H1 (cell line): ENCODE measurements around the gene MAGEA9. TPM values are rescaled to one million over a fixed set of nuclear protein-coding genes. Genes with fewer than 3 reads are reported as not detected.

Experiments
- CTCF ChIA-PET: fragments of 300-600 bp; sonication (Branson Sonifier 250); formaldehyde crosslinking; loops from one replicate; lab custom pipeline; 2021; ENCODE audit not compliant: partially characterized antibody; lab: Charles Lee
- POLR2A ChIA-PET: fragments of 300-600 bp; sonication (Branson Sonifier 250); formaldehyde crosslinking; loops from one replicate; lab custom pipeline; 2021; ENCODE audit warnings: inconsistent platforms; ENCODE audit not compliant: partially characterized antibody; lab: Charles Lee
- DNase-seq, 2 experiments: peaks; one replicate each; pipeline versions ENCODE4 v3.0.0 to v3.0.0-alpha.2; 2010 to 2022; ENCODE audit warnings: low spot score in 2 of 2, low read depth in 1 of 2, mixed read lengths in 1 of 2
- FAIRE-seq: peaks from 2 replicates; lab custom pipeline; 2011; peaks lifted over from hg19 to GRCh38; lab: Jason Lieb, UNC
- H2AFZ ChIP-seq: 2 replicates; pipeline ENCODE4 v1.8.1; 2012; ENCODE audit warnings: low read length, inconsistent platforms
- H2AK5ac ChIP-seq: 2 replicates; pipeline ENCODE4 v1.6.1; 2013; ENCODE audit warnings: low read depth, low read length
- H2BK120ac ChIP-seq: replicated peaks from 2 replicates; pipeline ENCODE3; 2013; ENCODE audit warnings: low read depth, low read length, inconsistent platforms
- H2BK12ac ChIP-seq: 2 replicates; pipeline ENCODE4 v1.6.1; 2013; ENCODE audit warnings: low read depth, low read length
- H2BK15ac ChIP-seq: 2 replicates; pipeline ENCODE4 v1.6.1; 2013; ENCODE audit warnings: low read length
- H2BK20ac ChIP-seq: 2 replicates; pipeline ENCODE4 v1.6.1; 2013; ENCODE audit warnings: low read length
- H2BK5ac ChIP-seq: 2 replicates; pipeline ENCODE4 v1.6.1; 2013; ENCODE audit warnings: low read depth, low read length
- H3K14ac ChIP-seq: 2 replicates; pipeline ENCODE4 v1.6.1; 2013; ENCODE audit warnings: inconsistent platforms; ENCODE audit not compliant: insufficient read length
- H3K18ac ChIP-seq: 2 replicates; pipeline ENCODE4 v1.6.1; 2013; ENCODE audit warnings: low read length; ENCODE audit errors: extremely low read depth
- H3K23ac ChIP-seq: 2 replicates; pipeline ENCODE4 v1.6.1; 2013; ENCODE audit warnings: inconsistent platforms; ENCODE audit not compliant: insufficient read length
- H3K23me2 ChIP-seq: 2 replicates; pipeline ENCODE4 v1.6.1; 2013; ENCODE audit warnings: low read depth, low read length
- H3K27ac ChIP-seq: 2 replicates; pipeline ENCODE4 v1.6.1; 2011; ENCODE audit warnings: low read depth, low read length, inconsistent platforms
- H3K27me3 ChIP-seq, 4 experiments: replicated peaks in 1 of 4; 1 replicate in 1 of 4; 2 replicates in 3 of 4; pipeline versions ENCODE4 v1.6.1 to v1.8.1; 2011 to 2013; ENCODE audit warnings: low read length in 3 of 4, mild to moderate bottlenecking in 3 of 4, inconsistent platforms in 2 of 4, mixed read lengths in 2 of 4, moderate library complexity in 1 of 4; ENCODE audit not compliant: control insufficient read depth in 3 of 4, insufficient read depth in 3 of 4; ENCODE audit errors: extremely low read depth in 1 of 4
- H3K36me3 ChIP-seq, 4 experiments: 2 replicates each; pipeline versions ENCODE4 v1.6.1 to v1.8.1; 2011 to 2013; ENCODE audit warnings: mild to moderate bottlenecking in 4 of 4, low read length in 3 of 4, moderate library complexity in 2 of 4, control low read depth in 1 of 4, inconsistent platforms in 1 of 4; ENCODE audit not compliant: insufficient read depth in 4 of 4, control insufficient read depth in 2 of 4
- H3K4ac ChIP-seq: replicated peaks from 2 replicates; pipeline ENCODE3; 2013; ENCODE audit warnings: low read length, low read depth, mixed read lengths, inconsistent platforms; ENCODE audit not compliant: insufficient read length
- H3K4me1 ChIP-seq, 4 experiments: replicated peaks in 1 of 4; 1 replicate in 1 of 4; 2 replicates in 3 of 4; pipeline versions ENCODE4 v1.6.1 to v1.8.1; 2011 to 2013; ENCODE audit warnings: low read length in 3 of 4, inconsistent platforms in 2 of 4, mixed read lengths in 1 of 4; ENCODE audit not compliant: insufficient read depth in 4 of 4, control insufficient read depth in 3 of 4
- H3K4me2 ChIP-seq, 2 experiments: 2 replicates each; pipeline versions ENCODE4 v1.6.1 to v1.8.1; 2011 to 2013; ENCODE audit warnings: low read depth in 2 of 2, low read length in 2 of 2, control low read depth in 1 of 2, inconsistent platforms in 1 of 2, mild to moderate bottlenecking in 1 of 2; ENCODE audit not compliant: insufficient read depth in 1 of 2
- H3K4me3 ChIP-seq, 4 experiments: fragments of 200-600, 300-600 bp in 1 of 4; sonication (generic), shearing (Covaris generic), sonication (Bioruptor Twin) in 1 of 4; 2 replicates each; pipeline versions ENCODE4 v1.5.1 to v1.8.1; 2011 to 2016; ENCODE audit warnings: low read length in 4 of 4, low read depth in 3 of 4, control low read depth in 2 of 4, inconsistent platforms in 2 of 4, mild to moderate bottlenecking in 2 of 4, mixed read lengths in 1 of 4, moderate library complexity in 1 of 4; ENCODE audit not compliant: insufficient read depth in 2 of 4; ENCODE audit errors: extremely low read depth in 1 of 4
- H3K56ac ChIP-seq: replicated peaks from 2 replicates; pipeline ENCODE3; 2013; ENCODE audit warnings: low read depth, mild to moderate bottlenecking, mixed read lengths, low read length, inconsistent platforms; ENCODE audit not compliant: insufficient read length
- H3K79me1 ChIP-seq: 2 replicates; pipeline ENCODE4 v1.6.1; 2013; ENCODE audit warnings: low read depth, low read length, control low read depth
- H3K79me2 ChIP-seq, 2 experiments: 2 replicates each; pipeline versions ENCODE4 v1.6.1 to v1.8.1; 2012 to 2013; ENCODE audit warnings: low read length in 2 of 2, mild to moderate bottlenecking in 2 of 2, inconsistent platforms in 1 of 2; ENCODE audit not compliant: insufficient read depth in 2 of 2, control insufficient read depth in 1 of 2
- H3K9ac ChIP-seq, 4 experiments: replicated peaks in 1 of 4; 1 replicate in 1 of 4; 2 replicates in 3 of 4; pipeline versions ENCODE4 v1.6.1 to v1.8.1; 2011 to 2013; ENCODE audit warnings: low read depth in 3 of 4, low read length in 3 of 4, control low read depth in 2 of 4, mild to moderate bottlenecking in 2 of 4, moderate library complexity in 2 of 4, inconsistent platforms in 1 of 4; ENCODE audit errors: extremely low read depth in 1 of 4
- H3K9me3 ChIP-seq, 2 experiments: 2 replicates each; pipeline versions ENCODE4 v1.6.1 to v1.8.1; 2012 to 2013; ENCODE audit warnings: mild to moderate bottlenecking in 2 of 2, moderate library complexity in 2 of 2, control low read depth in 1 of 2, inconsistent platforms in 1 of 2, low read depth in 1 of 2, low read length in 1 of 2, mixed read lengths in 1 of 2; ENCODE audit not compliant: insufficient read depth in 2 of 2
- H4K20me1 ChIP-seq, 2 experiments: replicated peaks in 1 of 2; 2 replicates each; pipeline versions ENCODE3 to v1.8.1; 2011 to 2013; ENCODE audit warnings: inconsistent platforms in 2 of 2, low read length in 2 of 2, mild to moderate bottlenecking in 1 of 2; ENCODE audit not compliant: insufficient read depth in 2 of 2, control insufficient read depth in 1 of 2
- H4K5ac ChIP-seq: 2 replicates; pipeline ENCODE4 v1.6.1; 2013; ENCODE audit warnings: low read length, low read depth, mixed read lengths, inconsistent platforms; ENCODE audit not compliant: insufficient read length
- H4K8ac ChIP-seq: 2 replicates; pipeline ENCODE4 v1.8.0; 2013; ENCODE audit warnings: mild to moderate bottlenecking, moderate library complexity, low read length, inconsistent platforms; ENCODE audit not compliant: insufficient read depth; ENCODE audit errors: extremely low read depth
- H4K91ac ChIP-seq: replicated peaks from 2 replicates; pipeline ENCODE3; 2013; ENCODE audit warnings: low read length, mixed read lengths, inconsistent platforms; ENCODE audit not compliant: insufficient read length
- ATF3 ChIP-seq: IDR thresholded peaks from 2 replicates; pipeline ENCODE4 v1.6.1; 2011; ENCODE audit warnings: low read depth, mild to moderate bottlenecking, low read length; ENCODE audit not compliant: insufficient read depth
- CEBPB ChIP-seq: IDR thresholded peaks from 2 replicates; pipeline ENCODE4 v1.6.1; 2012; ENCODE audit warnings: low read depth, low read length
- HDAC6 ChIP-seq: IDR thresholded peaks from one replicate; pipeline ENCODE4 v1.7.1; 2012; ENCODE audit warnings: low read depth, mild to moderate bottlenecking, inconsistent platforms, low read length, moderate library complexity
- RNF2 ChIP-seq: fragments of 200-900, 300-1000 bp; sonication (generic); IDR thresholded peaks from 2 replicates; pipeline ENCODE4 v1.7.1; 2016; ENCODE audit warnings: borderline replicate concordance, low read depth, mild to moderate bottlenecking, antibody characterized with exemption, low read length; ENCODE audit not compliant: poor library complexity, severe bottlenecking; ENCODE audit errors: missing control alignments
- SP1 ChIP-seq: IDR thresholded peaks from 2 replicates; pipeline ENCODE4 v1.6.1; 2011; ENCODE audit warnings: low read depth, low read length
- SUZ12 ChIP-seq: fragments of 200-600 bp; sonication (generic); IDR thresholded peaks from 2 replicates; pipeline ENCODE4 v1.6.1; 2012; ENCODE audit warnings: mild to moderate bottlenecking, inconsistent platforms, low read length, moderate library complexity, mixed read lengths
- YY1 ChIP-seq: IDR thresholded peaks from 2 replicates; pipeline ENCODE4 v1.6.1; 2011; ENCODE audit warnings: low read depth, mild to moderate bottlenecking, low read length
- WGBS, 2 experiments: shearing (Covaris generic) in 1 of 2; methylation state at CpG; one replicate each; pipeline versions ENCODE4 v1.1.6 to v1.1.7; 2013 to 2015; ENCODE audit warnings: low lambda C conversion rate in 2 of 2, mixed read lengths in 2 of 2, inconsistent platforms in 1 of 2, low coverage in 1 of 2, missing lambda C conversion rate in 1 of 2; ENCODE audit not compliant: insufficient replicate concordance in 2 of 2, insufficient coverage in 1 of 2, insufficient read length in 1 of 2; ENCODE audit errors: extremely low coverage in 1 of 2, missing lambda C conversion rate in 1 of 2; 5-methylcytosine and 5-hydroxymethylcytosine counted together
- polyA plus RNA-seq, 7 experiments: library from polyadenylated mRNA; depleted of rRNA in 3 of 7; stranded (reverse) in 5 of 7; unstranded in 2 of 7; fragments of >200 nt in 5 of 7; fragments of 200-250 nt in 2 of 7; gene quantifications; 1 replicate in 5 of 7; 2 replicates in 1 of 7; 4 replicates in 1 of 7; pipeline versions ENCODE4 v1.2.1 to v1.2.3, GENCODE V29; 2011 to 2013; ENCODE audit warnings: missing spikeins in 2 of 7, mixed read lengths in 2 of 7
- total RNA-seq: library from RNA; stranded (reverse); fragmentation: NEBNext Ultra II Directional; extraction: Animal tissue kit (Norgen Biotek cat#: 25700); gene quantifications from 2 replicates; pipeline ENCODE4 v1.2.1, GENCODE V29; 2021

The MAGEA9 gene
- total and polyA plus RNA-seq, 2 of the 8 experiments (the other 6 are each of a cell fraction or from before 2014, with no cell fraction given) = not detected

GRCh38 chrX:149803458-149804062 is 21.8 kb downstream of the MAGEA9 start:
- FAIRE-seq (no peak), DNase-seq (no peak)
- H4K8ac ChIP-seq = no peak overlapping the region
- no peak overlapping the region for H2BK5ac ChIP-seq
- H3K23me2 ChIP-seq = no peaks in the 10 kb centered on the region
- CTCF ChIA-PET = no interaction called here
- POLR2A ChIA-PET = no interaction called here
- no peaks in the 10 kb centered on the region for H3K27me3 ChIP-seq
- no peaks in the 10 kb centered on the region for H3K79me1 ChIP-seq
- H4K20me1 ChIP-seq = no peaks in the 10 kb centered on the region
- no peak overlapping the region for H3K27ac ChIP-seq
- H2BK20ac ChIP-seq = no peak overlapping the region
- no peak overlapping the region for H3K4ac ChIP-seq
- no peak overlapping the region for H2BK12ac ChIP-seq
- H3K4me1 ChIP-seq = peaks cover 0 to 2% (median 0%) of the 10 kb centered on the region in 4 experiments; a peak in 2 of 7 replicates
- no peak overlapping the region for H3K14ac ChIP-seq
- no peak overlapping the region for H2AK5ac ChIP-seq
- H3K9me3 ChIP-seq = no peaks in the 10 kb centered on the region
- no peak overlapping the region for H2BK120ac ChIP-seq
- H3K9ac ChIP-seq = no peak overlapping the region
- no peak overlapping the region for H3K56ac ChIP-seq
- no peaks in the 10 kb centered on the region for H3K79me2 ChIP-seq
- H3K4me3 ChIP-seq = no peak overlapping the region
- 83% methylated on average over 10 of the region's 10 CpGs; no CpG with 5 or more reads in 1 of the 2 experiments for WGBS, 2 experiments
- no peak overlapping the region for H4K91ac ChIP-seq
- TF ChIP-seq YY1 (no peak), CEBPB (no peak), HDAC6 (no peak), ATF3 (no peak), SP1 (no peak), SUZ12 (no peak), RNF2 (no peak)
- no peaks in the 10 kb centered on the region for H3K36me3 ChIP-seq
- no peak overlapping the region for H4K5ac ChIP-seq
- H3K4me2 ChIP-seq = no peak overlapping the region
- H3K18ac ChIP-seq = no peak overlapping the region
- H2BK15ac ChIP-seq = no peak overlapping the region
- no peak overlapping the region for H2AFZ ChIP-seq
- no peak overlapping the region for H3K23ac ChIP-seq
